SK-N-SH (cell line): Measurements from ENCODE around the gene GTF2E1. TPM values are rescaled to one million over a fixed set of nuclear protein-coding genes. Genes with fewer than 3 reads are reported as not detected.

Experiments used
- CTCF ChIA-PET: fragments of 300-600, 350-600 bp; formaldehyde crosslinking; extraction: SDS; loops from one replicate; lab custom pipeline; 2021; lab: Yijun Ruan, JAX
- POLR2A ChIA-PET: fragments of 350-600 bp; sonication (Branson Sonifier 250); formaldehyde crosslinking; extraction: SDS; loops from one replicate; lab custom pipeline; 2020; ENCODE audit warnings: antibody characterized with exemption, inconsistent platforms; lab: Yijun Ruan, JAX
- DNase-seq: peaks from one replicate; pipeline ENCODE4 v3.0.0; 2012
- H2AFZ ChIP-seq: fragments of 200-600 bp; sonication (generic); 2 replicates; pipeline ENCODE4 v1.8.1; 2016; ENCODE audit warnings: antibody characterized with exemption, mild to moderate bottlenecking, low read depth
- H3F3A ChIP-seq: fragments of 200-600 bp; sonication (generic); replicated peaks from 2 replicates; pipeline ENCODE3; 2016; ENCODE audit warnings: antibody characterized with exemption, mild to moderate bottlenecking; ENCODE audit not compliant: insufficient read depth
- H3K27ac ChIP-seq, 2 experiments: fragments of 200-500 bp in 1 of 2; fragments of 200-600 bp in 1 of 2; sonication (Bioruptor generic) in 1 of 2; sonication (generic), shearing (Covaris generic) in 1 of 2; 2 replicates each; pipeline versions ENCODE4 v1.5.1 to v1.6.1; 2014 to 2016; ENCODE audit warnings: low read depth in 2 of 2, inconsistent platforms in 1 of 2, low read length in 1 of 2, mild to moderate bottlenecking in 1 of 2, mixed read lengths in 1 of 2
- H3K27me3 ChIP-seq: fragments of 200-600 bp; sonication (generic), shearing (Covaris generic); 2 replicates; pipeline ENCODE4 v1.6.1; 2016; ENCODE audit warnings: mixed run types; ENCODE audit not compliant: insufficient read depth
- H3K36me3 ChIP-seq, 2 experiments: fragments of 200-500 bp in 1 of 2; fragments of 200-600 bp in 1 of 2; sonication (Bioruptor generic) in 1 of 2; sonication (generic) in 1 of 2; replicated peaks in 1 of 2; 2 replicates each; pipeline versions ENCODE3 to v1.5.1; 2014 to 2016; ENCODE audit warnings: low read length in 1 of 2, mild to moderate bottlenecking in 1 of 2; ENCODE audit not compliant: insufficient read depth in 2 of 2, control insufficient read depth in 1 of 2
- H3K4me1 ChIP-seq, 2 experiments: fragments of 200-500 bp in 1 of 2; fragments of 200-600 bp in 1 of 2; sonication (Bioruptor generic) in 1 of 2; sonication (generic), shearing (Covaris generic) in 1 of 2; 2 replicates each; pipeline versions ENCODE4 v1.5.1 to v1.6.1; 2014 to 2016; ENCODE audit warnings: low read depth in 1 of 2, low read length in 1 of 2, mixed run types in 1 of 2; ENCODE audit not compliant: insufficient read depth in 2 of 2, control insufficient read depth in 1 of 2
- H3K4me2 ChIP-seq: fragments of 200-600 bp; sonication (generic), shearing (Covaris generic); 2 replicates; pipeline ENCODE4 v1.6.1; 2017; ENCODE audit warnings: mixed run types
- H3K4me3 ChIP-seq, 2 experiments: fragments of 200-500 bp in 1 of 2; fragments of 200-600 bp in 1 of 2; sonication (Bioruptor generic) in 1 of 2; sonication (generic), shearing (Covaris generic) in 1 of 2; 2 replicates each; pipeline versions ENCODE4 v1.5.1 to v1.8.1; 2014 to 2016; ENCODE audit warnings: low read depth in 2 of 2, inconsistent platforms in 1 of 2, low read length in 1 of 2, mild to moderate bottlenecking in 1 of 2, mixed read lengths in 1 of 2, moderate library complexity in 1 of 2
- H3K79me2 ChIP-seq: fragments of 200-600 bp; sonication (generic); 2 replicates; pipeline ENCODE4 v1.8.1; 2017; ENCODE audit warnings: mild to moderate bottlenecking; ENCODE audit not compliant: insufficient read depth
- H3K9ac ChIP-seq: fragments of 200-600 bp; sonication (generic); 2 replicates; pipeline ENCODE4 v1.6.1; 2017; ENCODE audit warnings: mixed run types
- H3K9me2 ChIP-seq: fragments of 200-600 bp; sonication (generic); 2 replicates; pipeline ENCODE4 v1.6.1; 2017; ENCODE audit warnings: mixed run types
- H3K9me3 ChIP-seq: fragments of 200-600 bp; sonication (generic); 2 replicates; pipeline ENCODE4 v1.6.1; 2017; ENCODE audit warnings: mixed run types, mild to moderate bottlenecking, moderate library complexity
- H4K20me1 ChIP-seq: fragments of 200-600 bp; sonication (generic); 2 replicates; pipeline ENCODE4 v1.6.1; 2017; ENCODE audit warnings: mild to moderate bottlenecking, mixed run types; ENCODE audit not compliant: insufficient read depth
- CHD2 ChIP-seq: fragments of 150-350 bp; IDR thresholded peaks from 2 replicates; pipeline ENCODE4 v1.6.1; 2018; ENCODE audit warnings: low read length; ENCODE audit not compliant: partially characterized antibody
- ELF1 ChIP-seq: IDR thresholded peaks from 2 replicates; pipeline ENCODE4 v1.4.0; 2012
- GABPA ChIP-seq: IDR thresholded peaks from 2 replicates; pipeline ENCODE4 v1.4.0; 2012; ENCODE audit warnings: low read depth, mild to moderate bottlenecking
- GATA2 ChIP-seq: sonication (generic); formaldehyde crosslinking; IDR thresholded peaks from 2 replicates; pipeline ENCODE4 v1.5.0; 2020; ENCODE audit warnings: mild to moderate bottlenecking, missing genetic modification reagents
- JUND ChIP-seq: IDR thresholded peaks from 2 replicates; pipeline ENCODE4 v1.4.0; 2012
- MEF2A ChIP-seq: IDR thresholded peaks from 2 replicates; pipeline ENCODE4 v1.4.0; 2012; ENCODE audit warnings: low read depth, borderline replicate concordance
- MXI1 ChIP-seq: IDR thresholded peaks from 2 replicates; pipeline ENCODE4 v1.6.1; 2012; ENCODE audit warnings: mild to moderate bottlenecking, low read depth, low read length, improper control_type of control experiment
- NRF1 ChIP-seq: IDR thresholded peaks from 2 replicates; pipeline ENCODE4 v1.6.1; 2012; ENCODE audit warnings: low read depth, mild to moderate bottlenecking, low read length
- POLR2AphosphoS5 ChIP-seq: IDR thresholded peaks from 2 replicates; pipeline ENCODE4 v1.6.1; 2012; ENCODE audit warnings: low read depth, low read length
- RAD21 ChIP-seq: IDR thresholded peaks from 2 replicates; pipeline ENCODE4 v1.6.1; 2012; ENCODE audit warnings: mild to moderate bottlenecking, low read length
- SMC3 ChIP-seq: IDR thresholded peaks from 2 replicates; pipeline ENCODE4 v1.6.1; 2012; ENCODE audit warnings: low read depth, low read length, improper control_type of control experiment
- TAF1 ChIP-seq: IDR thresholded peaks from 2 replicates; pipeline ENCODE4 v1.6.1; 2012; ENCODE audit warnings: low read depth, mild to moderate bottlenecking, low read length, moderate library complexity, borderline replicate concordance
- TCF12 ChIP-seq: IDR thresholded peaks from 2 replicates; pipeline ENCODE4 v1.4.0; 2012
- TEAD4 ChIP-seq: IDR thresholded peaks from 2 replicates; pipeline ENCODE4 v1.4.0; 2012; ENCODE audit warnings: mild to moderate bottlenecking, borderline replicate concordance; ENCODE audit not compliant: insufficient read depth
- YY1 ChIP-seq: IDR thresholded peaks from 2 replicates; pipeline ENCODE4 v1.4.0; 2012; ENCODE audit warnings: low read depth, mild to moderate bottlenecking
- WGBS: methylation state at CpG from one replicate; pipeline ENCODE4 v1.1.6; 2017; ENCODE audit warnings: low lambda C conversion rate; 5-methylcytosine and 5-hydroxymethylcytosine counted together
- polyA plus RNA-seq, 3 experiments: library from polyadenylated mRNA; depleted of rRNA; stranded (reverse); fragments of >200 nt; gene quantifications; 2 replicates each; pipeline ENCODE4 v1.2.3, GENCODE V29; 2012
- TF ChIP-seq, protein P1 (sequence below): fragments of 150-350 bp; IDR thresholded peaks from 2 replicates; pipeline ENCODE4 v1.6.1; 2017; ENCODE audit warnings: antibody characterized with exemption, low read length, low read depth, borderline replicate concordance
- TF ChIP-seq, protein P2 (sequence below): IDR thresholded peaks from 2 replicates; pipeline ENCODE4; 2012
- TF ChIP-seq, protein P3 (sequence below): IDR thresholded peaks from 2 replicates; pipeline ENCODE4 v1.4.0; 2012; ENCODE audit warnings: low read depth
- TF ChIP-seq, protein P4 (sequence below): IDR thresholded peaks from 2 replicates; pipeline ENCODE4 v1.4.0; 2012; ENCODE audit warnings: low read depth, borderline replicate concordance
- TF ChIP-seq, protein P5 (sequence below): fragments of 200-600 bp; sonication (generic); IDR thresholded peaks from 2 replicates; pipeline ENCODE4 v1.6.1; 2017; ENCODE audit warnings: antibody characterized with exemption, mild to moderate bottlenecking, moderate library complexity
- TF ChIP-seq, protein P6 (sequence below): IDR thresholded peaks from 2 replicates; pipeline ENCODE4 v1.4.0; 2012; ENCODE audit warnings: low read depth, borderline replicate concordance

The GTF2E1 gene
- polyA plus RNA-seq, 1 of the 3 experiments (the other 2 are of a cell fraction), result 5.7 TPM

DNA sequence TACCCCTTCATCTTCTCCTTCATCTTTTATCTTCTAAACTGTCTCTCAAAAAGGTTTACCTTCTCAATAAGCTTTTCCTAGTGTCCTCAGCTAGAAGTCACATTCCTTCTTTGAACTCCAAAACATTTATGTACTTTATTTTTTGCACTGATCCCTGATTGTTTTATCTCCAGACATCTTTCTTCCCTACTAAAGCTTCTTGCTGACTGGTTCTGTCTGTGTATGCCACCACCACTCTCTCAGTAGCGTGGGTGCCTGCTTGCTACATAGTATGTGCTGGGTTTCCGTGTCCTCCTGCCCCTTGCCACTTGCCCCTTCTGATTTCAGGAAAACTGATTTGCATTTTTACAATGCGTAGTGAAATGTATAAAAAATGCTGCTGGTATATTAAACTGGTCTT lies 24.0 kb downstream of the GTF2E1 start:
- TF ChIP-seq CHD2 (no peak), RAD21 (no peak), ELF1 (no peak), SMC3 (no peak), YY1 (no peak), POLR2AphosphoS5 (no peak), JUND (no peak), MXI1 (no peak), GABPA (no peak), TAF1 (no peak)
- TF ChIP-seq, protein P1, sequence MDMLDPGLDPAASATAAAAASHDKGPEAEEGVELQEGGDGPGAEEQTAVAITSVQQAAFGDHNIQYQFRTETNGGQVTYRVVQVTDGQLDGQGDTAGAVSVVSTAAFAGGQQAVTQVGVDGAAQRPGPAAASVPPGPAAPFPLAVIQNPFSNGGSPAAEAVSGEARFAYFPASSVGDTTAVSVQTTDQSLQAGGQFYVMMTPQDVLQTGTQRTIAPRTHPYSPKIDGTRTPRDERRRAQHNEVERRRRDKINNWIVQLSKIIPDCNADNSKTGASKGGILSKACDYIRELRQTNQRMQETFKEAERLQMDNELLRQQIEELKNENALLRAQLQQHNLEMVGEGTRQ, result no peak
- TF ChIP-seq, protein P2, sequence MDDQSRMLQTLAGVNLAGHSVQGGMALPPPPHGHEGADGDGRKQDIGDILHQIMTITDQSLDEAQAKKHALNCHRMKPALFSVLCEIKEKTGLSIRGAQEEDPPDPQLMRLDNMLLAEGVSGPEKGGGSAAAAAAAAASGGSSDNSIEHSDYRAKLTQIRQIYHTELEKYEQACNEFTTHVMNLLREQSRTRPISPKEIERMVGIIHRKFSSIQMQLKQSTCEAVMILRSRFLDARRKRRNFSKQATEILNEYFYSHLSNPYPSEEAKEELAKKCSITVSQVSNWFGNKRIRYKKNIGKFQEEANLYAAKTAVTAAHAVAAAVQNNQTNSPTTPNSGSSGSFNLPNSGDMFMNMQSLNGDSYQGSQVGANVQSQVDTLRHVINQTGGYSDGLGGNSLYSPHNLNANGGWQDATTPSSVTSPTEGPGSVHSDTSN, result no peak
- TF ChIP-seq, protein P3, sequence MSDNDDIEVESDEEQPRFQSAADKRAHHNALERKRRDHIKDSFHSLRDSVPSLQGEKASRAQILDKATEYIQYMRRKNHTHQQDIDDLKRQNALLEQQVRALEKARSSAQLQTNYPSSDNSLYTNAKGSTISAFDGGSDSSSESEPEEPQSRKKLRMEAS, result no peak
- TF ChIP-seq, protein P4, sequence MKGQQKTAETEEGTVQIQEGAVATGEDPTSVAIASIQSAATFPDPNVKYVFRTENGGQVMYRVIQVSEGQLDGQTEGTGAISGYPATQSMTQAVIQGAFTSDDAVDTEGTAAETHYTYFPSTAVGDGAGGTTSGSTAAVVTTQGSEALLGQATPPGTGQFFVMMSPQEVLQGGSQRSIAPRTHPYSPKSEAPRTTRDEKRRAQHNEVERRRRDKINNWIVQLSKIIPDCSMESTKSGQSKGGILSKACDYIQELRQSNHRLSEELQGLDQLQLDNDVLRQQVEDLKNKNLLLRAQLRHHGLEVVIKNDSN, result no peak
- Histone ChIP-seq H4K20me1 (no peaks in the 10 kb centered on the region), H2AFZ (no peak overlapping the region), H3K9me2 (no peaks in the 10 kb centered on the region), H3K27me3 (no peaks in the 10 kb centered on the region), H3F3A (peaks cover 9% of the 10 kb centered on the region), H3K79me2 (peaks cover 74% of the 10 kb centered on the region), H3K9ac (no peak overlapping the region), H3K4me3 (no peak overlapping the region), H3K9me3 (no peaks in the 10 kb centered on the region), H3K4me2 (no peak overlapping the region), H3K36me3 (peaks cover 2 to 13% of the 10 kb centered on the region in 2 experiments), H3K27ac (no peak overlapping the region), H3K4me1 (peaks cover 3 to 5% of the 10 kb centered on the region in 2 experiments; a peak in 3 of 4 replicates)
- POLR2A ChIA-PET, result no interaction called here
- no peak for DNase-seq
- WGBS, result 95% methylated on average over 3 of the region's 3 CpGs
- CTCF ChIA-PET, result interaction anchor here (0.7 to 3.2 kb wide), 3 partner anchors 9 to 205 kb away, joined by 3 to 16 read pairs (median 5); no protein-coding TSS in a partner anchor

DNA sequence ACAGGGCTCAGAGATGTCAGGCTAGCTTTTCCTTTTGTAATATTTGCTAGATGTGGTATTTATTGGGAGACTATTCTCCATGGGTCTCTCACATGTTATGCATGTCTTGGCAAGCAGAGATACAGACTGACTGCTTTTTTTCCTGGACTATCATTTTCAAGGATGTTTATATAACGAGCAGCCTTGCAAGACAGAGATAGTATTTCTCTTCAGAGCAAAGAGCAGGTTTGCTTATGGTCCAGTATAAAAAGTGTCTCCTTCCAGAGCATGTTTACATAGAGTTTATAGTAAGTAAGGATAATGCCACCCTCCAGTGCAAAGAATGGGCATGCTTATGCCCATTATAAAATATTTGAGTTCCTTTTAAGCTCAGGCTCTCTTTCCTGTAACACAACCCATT lies 24.6 kb downstream of the GTF2E1 start:
- Histone ChIP-seq H3K9ac (no peak overlapping the region), H2AFZ (no peak overlapping the region), H3K4me3 (no peak overlapping the region), H4K20me1 (no peaks in the 10 kb centered on the region), H3K79me2 (peaks cover 69% of the 10 kb centered on the region)
- TF ChIP-seq GATA2 (no peak), TCF12 (no peak), NRF1 (no peak), MEF2A (no peak), TEAD4 (no peak), MXI1 (no peak)
- TF ChIP-seq, protein P5, sequence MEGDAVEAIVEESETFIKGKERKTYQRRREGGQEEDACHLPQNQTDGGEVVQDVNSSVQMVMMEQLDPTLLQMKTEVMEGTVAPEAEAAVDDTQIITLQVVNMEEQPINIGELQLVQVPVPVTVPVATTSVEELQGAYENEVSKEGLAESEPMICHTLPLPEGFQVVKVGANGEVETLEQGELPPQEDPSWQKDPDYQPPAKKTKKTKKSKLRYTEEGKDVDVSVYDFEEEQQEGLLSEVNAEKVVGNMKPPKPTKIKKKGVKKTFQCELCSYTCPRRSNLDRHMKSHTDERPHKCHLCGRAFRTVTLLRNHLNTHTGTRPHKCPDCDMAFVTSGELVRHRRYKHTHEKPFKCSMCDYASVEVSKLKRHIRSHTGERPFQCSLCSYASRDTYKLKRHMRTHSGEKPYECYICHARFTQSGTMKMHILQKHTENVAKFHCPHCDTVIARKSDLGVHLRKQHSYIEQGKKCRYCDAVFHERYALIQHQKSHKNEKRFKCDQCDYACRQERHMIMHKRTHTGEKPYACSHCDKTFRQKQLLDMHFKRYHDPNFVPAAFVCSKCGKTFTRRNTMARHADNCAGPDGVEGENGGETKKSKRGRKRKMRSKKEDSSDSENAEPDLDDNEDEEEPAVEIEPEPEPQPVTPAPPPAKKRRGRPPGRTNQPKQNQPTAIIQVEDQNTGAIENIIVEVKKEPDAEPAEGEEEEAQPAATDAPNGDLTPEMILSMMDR, result no peak
- TF ChIP-seq, protein P6, sequence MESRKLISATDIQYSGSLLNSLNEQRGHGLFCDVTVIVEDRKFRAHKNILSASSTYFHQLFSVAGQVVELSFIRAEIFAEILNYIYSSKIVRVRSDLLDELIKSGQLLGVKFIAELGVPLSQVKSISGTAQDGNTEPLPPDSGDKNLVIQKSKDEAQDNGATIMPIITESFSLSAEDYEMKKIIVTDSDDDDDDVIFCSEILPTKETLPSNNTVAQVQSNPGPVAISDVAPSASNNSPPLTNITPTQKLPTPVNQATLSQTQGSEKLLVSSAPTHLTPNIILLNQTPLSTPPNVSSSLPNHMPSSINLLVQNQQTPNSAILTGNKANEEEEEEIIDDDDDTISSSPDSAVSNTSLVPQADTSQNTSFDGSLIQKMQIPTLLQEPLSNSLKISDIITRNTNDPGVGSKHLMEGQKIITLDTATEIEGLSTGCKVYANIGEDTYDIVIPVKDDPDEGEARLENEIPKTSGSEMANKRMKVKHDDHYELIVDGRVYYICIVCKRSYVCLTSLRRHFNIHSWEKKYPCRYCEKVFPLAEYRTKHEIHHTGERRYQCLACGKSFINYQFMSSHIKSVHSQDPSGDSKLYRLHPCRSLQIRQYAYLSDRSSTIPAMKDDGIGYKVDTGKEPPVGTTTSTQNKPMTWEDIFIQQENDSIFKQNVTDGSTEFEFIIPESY, result no peak
- TF ChIP-seq, protein P2, result no peak
- TF ChIP-seq, all 33 proteins: peak for 0
- Histone ChIP-seq H3K27ac (no peak overlapping the region), H3K9me2 (no peaks in the 10 kb centered on the region), H3K4me2 (no peak overlapping the region), H3K36me3 (peaks cover 5 to 15% of the 10 kb centered on the region in 2 experiments), H3K27me3 (no peaks in the 10 kb centered on the region), H3F3A (peaks cover 9% of the 10 kb centered on the region), H3K9me3 (no peaks in the 10 kb centered on the region), H3K4me1 (peaks cover 3 to 5% of the 10 kb centered on the region in 2 experiments; a peak in 3 of 4 replicates)
- 86% methylated on average over 1 of the region's 1 CpG for WGBS
- DNase-seq, result no peak
- CTCF ChIA-PET, result interaction anchor here (0.7 to 3.2 kb wide), 3 partner anchors 8 to 205 kb away, joined by 3 to 16 read pairs (median 5); no protein-coding TSS in a partner anchor
- POLR2A ChIA-PET, result interaction anchor here (0.6 kb wide), 1 partner anchor 200 kb away, joined by 3 read pairs; no protein-coding TSS in a partner anchor
